GM23248 (cell line): ENCODE results near the gene FBN3. TPM values are rescaled to one million over a fixed set of nuclear protein-coding genes. Genes with fewer than 3 reads are reported as not detected.

ENCODE experiments used
- DNase-seq: peaks from one replicate; pipeline ENCODE4 v3.0.0-alpha.2; 2015
- H2AFZ ChIP-seq: fragments of 200-600 bp; sonication (generic); 2 replicates; pipeline ENCODE4 v1.6.1; 2016; ENCODE audit warnings: antibody characterized with exemption
- H3F3A ChIP-seq: fragments of 200-600 bp; sonication (generic); 2 replicates; pipeline ENCODE4 v1.6.1; 2016; ENCODE audit warnings: mild to moderate bottlenecking, antibody characterized with exemption, mixed run types; ENCODE audit not compliant: insufficient read depth
- H3K27ac ChIP-seq: fragments of 200-600 bp; sonication (generic); 2 replicates; pipeline ENCODE4 v1.5.1; 2016; ENCODE audit warnings: mild to moderate bottlenecking
- H3K27me3 ChIP-seq: fragments of 200-600 bp; sonication (generic); replicated peaks from 2 replicates; pipeline ENCODE4 v1.6.1; 2016; ENCODE audit warnings: mild to moderate bottlenecking; ENCODE audit not compliant: insufficient read depth
- H3K36me3 ChIP-seq: fragments of 200-600 bp; sonication (generic); 2 replicates; pipeline ENCODE4 v1.6.1; 2016; ENCODE audit warnings: low read depth, mild to moderate bottlenecking
- H3K4me1 ChIP-seq: fragments of 200-600 bp; sonication (generic); 2 replicates; pipeline ENCODE4 v1.6.1; 2016; ENCODE audit warnings: mild to moderate bottlenecking; ENCODE audit not compliant: insufficient read depth
- H3K4me2 ChIP-seq: fragments of 200-600 bp; sonication (generic); one replicate; pipeline ENCODE4 v1.6.1; 2016; ENCODE audit warnings: mild to moderate bottlenecking; ENCODE audit not compliant: unreplicated experiment
- H3K4me3 ChIP-seq: fragments of 200-600 bp; sonication (generic); 2 replicates; pipeline ENCODE4 v1.5.1; 2016; ENCODE audit warnings: mild to moderate bottlenecking
- H3K79me2 ChIP-seq: fragments of 200-600 bp; sonication (generic); 2 replicates; pipeline ENCODE4 v1.6.1; 2016; ENCODE audit warnings: mild to moderate bottlenecking; ENCODE audit not compliant: insufficient read depth
- H3K9ac ChIP-seq: fragments of 200-600 bp; sonication (generic); 2 replicates; pipeline ENCODE4 v1.6.1; 2016; ENCODE audit warnings: mild to moderate bottlenecking
- H3K9me2 ChIP-seq: fragments of 200-600 bp; sonication (generic); 2 replicates; pipeline ENCODE4 v1.6.1; 2016; ENCODE audit warnings: mixed run types, mild to moderate bottlenecking, moderate library complexity; ENCODE audit not compliant: insufficient read depth
- H3K9me3 ChIP-seq: fragments of 200-600 bp; sonication (generic); one replicate; pipeline ENCODE4 v1.6.1; 2017; ENCODE audit warnings: low read depth
- H4K20me1 ChIP-seq: fragments of 200-600 bp; sonication (generic); 2 replicates; pipeline ENCODE4 v1.6.0; 2016; ENCODE audit not compliant: insufficient read depth
- EZH2 ChIP-seq: fragments of 200-600 bp; sonication (generic); IDR thresholded peaks from 2 replicates; pipeline ENCODE4 v1.6.1; 2018; ENCODE audit warnings: antibody characterized with exemption, mild to moderate bottlenecking; ENCODE audit not compliant: insufficient read depth, poor library complexity, severe bottlenecking
- EZH2phosphoT487 ChIP-seq: fragments of 200-600 bp; sonication (generic); IDR thresholded peaks from 2 replicates; pipeline ENCODE4 v1.6.1; 2018; ENCODE audit warnings: antibody characterized with exemption, moderate library complexity, mild to moderate bottlenecking, low read depth; ENCODE audit not compliant: insufficient read depth
- WGBS, 2 experiments: methylation state at CpG; one replicate each; pipeline ENCODE4 v1.1.6; 2015 to 2017; ENCODE audit warnings: low lambda C conversion rate in 2 of 2, low coverage in 1 of 2; ENCODE audit errors: missing lambda C conversion rate in 2 of 2; 5-methylcytosine and 5-hydroxymethylcytosine counted together
- in situ Hi-C: fragments of 300-500 bp; cut with MboI; formaldehyde crosslinking; loops from 2 replicates; pipeline ENCODE4 v1.15.0; 2020
- polyA plus RNA-seq: library from polyadenylated mRNA; unstranded; fragments of >200 nt; fragmentation: Nextera tagmentation; extraction: Ambion mirVana; gene quantifications from 2 replicates; pipeline ENCODE4 v1.2.1, GENCODE V29; 2016
- total RNA-seq: library from RNA; depleted of rRNA; stranded (reverse); fragments of >200 nt; shearing (Covaris generic); gene quantifications from 2 replicates; pipeline ENCODE4 v1.2.3, GENCODE V29; 2014

The FBN3 gene
- total and polyA plus RNA-seq, 2 experiments from 2014 or later = not detected

- no peaks in the 10 kb centered on the region for H3K4me1 ChIP-seq
- no peak overlapping the region for H3K9ac ChIP-seq
- no peak overlapping the region for H3K4me3 ChIP-seq
- H3K27ac ChIP-seq = no peak overlapping the region
- H3F3A ChIP-seq = no peaks in the 10 kb centered on the region
- 79 to 81% methylated on average over 30 to 32 of the region's 32 CpGs for WGBS, 2 experiments
- TF ChIP-seq EZH2 (no peak), EZH2phosphoT487 (no peak)
- H3K9me2 ChIP-seq = no peaks in the 10 kb centered on the region
- in situ Hi-C loops = no loop called here
- no peaks in the 10 kb centered on the region for H4K20me1 ChIP-seq
- H2AFZ ChIP-seq = no peak overlapping the region
- H3K9me3 ChIP-seq = no peaks in the 10 kb centered on the region
- H3K4me2 ChIP-seq = no peak overlapping the region
- H3K79me2 ChIP-seq = no peaks in the 10 kb centered on the region
- H3K27me3 ChIP-seq = 0 out of 2 replicates have a peak, but pooled peaks cover 3% of the 10 kb centered on the region
- no peaks in the 10 kb centered on the region for H3K36me3 ChIP-seq
- DNase-seq = no peak
Measured at GRCh38 chr19:8135946-8136618, 13.3 kb downstream of the FBN3 start.

GRCh38 chr19:8132858-8133458 is 16.4 kb downstream of the FBN3 start:
- Histone ChIP-seq H3K9me2 (no peaks in the 10 kb centered on the region), H3K9me3 (no peaks in the 10 kb centered on the region), H3K27ac (no peak overlapping the region), H3F3A (no peaks in the 10 kb centered on the region), H3K36me3 (no peaks in the 10 kb centered on the region), H3K4me1 (no peaks in the 10 kb centered on the region), H3K4me3 (no peak overlapping the region), H3K27me3 (0 out of 2 replicates have a peak, but pooled peaks cover 3% of the 10 kb centered on the region), H3K4me2 (no peak overlapping the region), H4K20me1 (no peaks in the 10 kb centered on the region), H3K9ac (no peak overlapping the region), H3K79me2 (no peaks in the 10 kb centered on the region), H2AFZ (no peak overlapping the region)
- in situ Hi-C loops = no loop called here
- WGBS, 2 experiments = 66 to 74% methylated on average over 20 of the region's 20 CpGs
- DNase-seq = no peak
- TF ChIP-seq EZH2phosphoT487 = no peak
- no peak for TF ChIP-seq EZH2

- Histone ChIP-seq H3F3A (no peaks in the 10 kb centered on the region), H3K27me3 (0 out of 2 replicates have a peak, but pooled peaks cover 3% of the 10 kb centered on the region), H3K79me2 (no peaks in the 10 kb centered on the region), H3K9ac (no peak overlapping the region), H3K9me3 (no peaks in the 10 kb centered on the region), H3K4me2 (no peak overlapping the region), H3K36me3 (no peaks in the 10 kb centered on the region), H4K20me1 (no peaks in the 10 kb centered on the region), H3K27ac (no peak overlapping the region), H3K4me1 (no peaks in the 10 kb centered on the region), H2AFZ (no peak overlapping the region), H3K4me3 (no peak overlapping the region), H3K9me2 (no peaks in the 10 kb centered on the region)
- WGBS, 2 experiments = 57 to 67% methylated on average over 26 of the region's 26 CpGs
- in situ Hi-C loops = no loop called here
- TF ChIP-seq EZH2 = no peak
- TF ChIP-seq EZH2phosphoT487 = no peak
- no peak for DNase-seq
Measured at GRCh38 chr19:8131517-8131916, 17.9 kb downstream of the FBN3 start.

GRCh38 chr19:8129061-8129618 is 20.3 kb downstream of the FBN3 start:
- H3K27ac ChIP-seq = no peak overlapping the region
- TF ChIP-seq EZH2phosphoT487 (no peak), EZH2 (no peak)
- H2AFZ ChIP-seq = no peak overlapping the region
- H3K9me2 ChIP-seq = no peaks in the 10 kb centered on the region
- H3K4me3 ChIP-seq = no peak overlapping the region
- H3F3A ChIP-seq = no peaks in the 10 kb centered on the region
- H3K4me1 ChIP-seq = no peaks in the 10 kb centered on the region
- in situ Hi-C loops = no loop called here
- no peaks in the 10 kb centered on the region for H4K20me1 ChIP-seq
- DNase-seq = no peak
- no peak overlapping the region for H3K4me2 ChIP-seq
- H3K36me3 ChIP-seq = no peaks in the 10 kb centered on the region
- H3K9ac ChIP-seq = no peak overlapping the region
- H3K9me3 ChIP-seq = no peaks in the 10 kb centered on the region
- WGBS, 2 experiments = 65 to 66% methylated on average over 19 to 20 of the region's 20 CpGs
- H3K27me3 ChIP-seq = 0 out of 2 replicates have a peak, but pooled peaks cover 3% of the 10 kb centered on the region
- no peaks in the 10 kb centered on the region for H3K79me2 ChIP-seq
